Measurements from ENCODE around the gene SPATA46.

SPATA46 gene

GRCh38 chr1:162417650-162418049 lies 41.0 kb upstream of the SPATA46 start:
- ChIA-PET POLR2A (no interaction called here), CTCF (interaction anchor here (0.7 kb wide), 1 partner anchor 143 kb away, joined by 3 read pairs; no protein-coding TSS in a partner anchor)
- no peak for TF ChIP-seq FOXK2 (IDR thresholded peaks at IDR 0.05)
- TF ChIP-seq TARDBP (IDR thresholded peaks at IDR 0.05), result no peak
- TF ChIP-seq BHLHE40 (IDR thresholded peaks at IDR 0.05; ENCODE audit: borderline replicate concordance), result no peak
- no peak for TF ChIP-seq SUZ12 (IDR thresholded peaks at IDR 0.05)
- no peak for TF ChIP-seq ELF4 (IDR thresholded peaks at IDR 0.05)
- no peak for TF ChIP-seq L3MBTL2 (conservative IDR thresholded peaks at IDR 0.05)
- no peak for TF ChIP-seq ZNF384 (IDR thresholded peaks at IDR 0.05)
- no peak for TF ChIP-seq PKNOX1 (IDR thresholded peaks at IDR 0.05)
- TF ChIP-seq FOXM1 (IDR thresholded peaks at IDR 0.05; ENCODE audit: borderline replicate concordance), result no peak
- no peak for TF ChIP-seq FOXA1 (IDR thresholded peaks at IDR 0.05)
- no peak for TF ChIP-seq HDGF (IDR thresholded peaks at IDR 0.05; ENCODE audit: borderline replicate concordance)
- TF ChIP-seq ARNT (IDR thresholded peaks at IDR 0.05), result no peak
- no peak for TF ChIP-seq CTBP1 (IDR thresholded peaks at IDR 0.05; ENCODE audit: borderline replicate concordance)
- no peak for TF ChIP-seq SP1 (IDR thresholded peaks at IDR 0.05)
- no peak for TF ChIP-seq LEF1 (IDR thresholded peaks at IDR 0.05; ENCODE audit: borderline replicate concordance)
- no peak for TF ChIP-seq NFRKB (IDR thresholded peaks at IDR 0.05)
- DNase-seq (ENCODE audit: extremely low spot score), result no peak

GRCh38 chr1:162416909-162417308 lies 40.3 kb upstream of the SPATA46 start:
- POLR2A ChIA-PET, result no interaction called here
- DNase-seq (ENCODE audit: extremely low spot score), result no peak
- TF ChIP-seq ARNT (IDR thresholded peaks at IDR 0.05), result no peak
- TF ChIP-seq TARDBP (IDR thresholded peaks at IDR 0.05), result no peak
- no peak for TF ChIP-seq FOXK2 (IDR thresholded peaks at IDR 0.05)
- TF ChIP-seq PKNOX1 (IDR thresholded peaks at IDR 0.05), result no peak
- no peak for TF ChIP-seq HDGF (IDR thresholded peaks at IDR 0.05; ENCODE audit: borderline replicate concordance)
- no peak for TF ChIP-seq CTBP1 (IDR thresholded peaks at IDR 0.05; ENCODE audit: borderline replicate concordance)
- TF ChIP-seq ELF4 (IDR thresholded peaks at IDR 0.05), result no peak
- TF ChIP-seq SP1 (IDR thresholded peaks at IDR 0.05), result no peak
- no peak for TF ChIP-seq BHLHE40 (IDR thresholded peaks at IDR 0.05; ENCODE audit: borderline replicate concordance)
- no peak for TF ChIP-seq ZNF384 (IDR thresholded peaks at IDR 0.05)
- no peak for TF ChIP-seq SUZ12 (IDR thresholded peaks at IDR 0.05)
- CTCF ChIA-PET, result no interaction called here

GRCh38 chr1:162416215-162416614 lies 39.6 kb upstream of the SPATA46 start:
- TF ChIP-seq LEF1 (IDR thresholded peaks at IDR 0.05; ENCODE audit: borderline replicate concordance), result no peak
- TF ChIP-seq SP1 (IDR thresholded peaks at IDR 0.05), result no peak
- no peak for TF ChIP-seq BHLHE40 (IDR thresholded peaks at IDR 0.05; ENCODE audit: borderline replicate concordance)
- POLR2A ChIA-PET, result no interaction called here
- no peak for DNase-seq (ENCODE audit: extremely low spot score)
- CTCF ChIA-PET, result no interaction called here

GRCh38 chr1:162412002-162412401 lies 35.3 kb upstream of the SPATA46 start, which contains the start of gene SH2D1B:
SH2D1B (minus strand) TSS chr1:162412136; CDS start chr1:162412016, 120 bp downstream.
- no peak for TF ChIP-seq ZNF384 (IDR thresholded peaks at IDR 0.05)
- TF ChIP-seq PKNOX1 (IDR thresholded peaks at IDR 0.05), result no peak
- no peak for TF ChIP-seq CTBP1 (IDR thresholded peaks at IDR 0.05; ENCODE audit: borderline replicate concordance)
- no peak for TF ChIP-seq HDGF (IDR thresholded peaks at IDR 0.05; ENCODE audit: borderline replicate concordance)
- TF ChIP-seq FOXM1 (IDR thresholded peaks at IDR 0.05; ENCODE audit: borderline replicate concordance), result no peak
- no peak for TF ChIP-seq ARNT (IDR thresholded peaks at IDR 0.05)
- TF ChIP-seq L3MBTL2 (conservative IDR thresholded peaks at IDR 0.05), result no peak
- TF ChIP-seq ELF4 (IDR thresholded peaks at IDR 0.05), result no peak
- no peak for TF ChIP-seq LEF1 (IDR thresholded peaks at IDR 0.05; ENCODE audit: borderline replicate concordance)
- no peak for TF ChIP-seq SP1 (IDR thresholded peaks at IDR 0.05)
- TF ChIP-seq FOXK2 (IDR thresholded peaks at IDR 0.05), result no peak
- TF ChIP-seq FOXA1 (IDR thresholded peaks at IDR 0.05), result no peak
- TF ChIP-seq TARDBP (IDR thresholded peaks at IDR 0.05), result no peak
- TF ChIP-seq BHLHE40 (IDR thresholded peaks at IDR 0.05; ENCODE audit: borderline replicate concordance), result no peak
- no peak for TF ChIP-seq NFRKB (IDR thresholded peaks at IDR 0.05)
- no peak for TF ChIP-seq SUZ12 (IDR thresholded peaks at IDR 0.05)
- POLR2A ChIA-PET, result no interaction called here
- no peak for DNase-seq (ENCODE audit: extremely low spot score)
- CTCF ChIA-PET, result no interaction called here

- CTCF ChIA-PET, result no interaction called here
- no peak for TF ChIP-seq SP1 (IDR thresholded peaks at IDR 0.05)
- TF ChIP-seq HDGF (IDR thresholded peaks at IDR 0.05; ENCODE audit: borderline replicate concordance), result no peak
- no peak for TF ChIP-seq FOXA1 (IDR thresholded peaks at IDR 0.05)
- no peak for TF ChIP-seq NFRKB (IDR thresholded peaks at IDR 0.05)
- no peak for TF ChIP-seq TARDBP (IDR thresholded peaks at IDR 0.05)
- no peak for TF ChIP-seq FOXK2 (IDR thresholded peaks at IDR 0.05)
- TF ChIP-seq ARNT (IDR thresholded peaks at IDR 0.05), result no peak
- no peak for TF ChIP-seq LEF1 (IDR thresholded peaks at IDR 0.05; ENCODE audit: borderline replicate concordance)
- no peak for TF ChIP-seq BHLHE40 (IDR thresholded peaks at IDR 0.05; ENCODE audit: borderline replicate concordance)
- TF ChIP-seq L3MBTL2 (conservative IDR thresholded peaks at IDR 0.05), result no peak
- no peak for TF ChIP-seq CTBP1 (IDR thresholded peaks at IDR 0.05; ENCODE audit: borderline replicate concordance)
- no peak for TF ChIP-seq SUZ12 (IDR thresholded peaks at IDR 0.05)
- TF ChIP-seq ELF4 (IDR thresholded peaks at IDR 0.05), result no peak
- TF ChIP-seq FOXM1 (IDR thresholded peaks at IDR 0.05; ENCODE audit: borderline replicate concordance), result no peak
- no peak for TF ChIP-seq PKNOX1 (IDR thresholded peaks at IDR 0.05)
- no peak for TF ChIP-seq ZNF384 (IDR thresholded peaks at IDR 0.05)
- DNase-seq (ENCODE audit: extremely low spot score), result no peak
- POLR2A ChIA-PET, result no interaction called here
Observed at GRCh38 chr1:162407539-162407938, 30.9 kb upstream of the SPATA46 start.
